Measurements from ENCODE around the gene CERK. TPM values are rescaled to one million over a fixed set of nuclear protein-coding genes. Genes with fewer than 3 reads are reported as not detected.

The CERK gene
- total and polyA plus RNA-seq, 10 donors, result 13.7 to 47.1 (median 34.8) TPM

DNA sequence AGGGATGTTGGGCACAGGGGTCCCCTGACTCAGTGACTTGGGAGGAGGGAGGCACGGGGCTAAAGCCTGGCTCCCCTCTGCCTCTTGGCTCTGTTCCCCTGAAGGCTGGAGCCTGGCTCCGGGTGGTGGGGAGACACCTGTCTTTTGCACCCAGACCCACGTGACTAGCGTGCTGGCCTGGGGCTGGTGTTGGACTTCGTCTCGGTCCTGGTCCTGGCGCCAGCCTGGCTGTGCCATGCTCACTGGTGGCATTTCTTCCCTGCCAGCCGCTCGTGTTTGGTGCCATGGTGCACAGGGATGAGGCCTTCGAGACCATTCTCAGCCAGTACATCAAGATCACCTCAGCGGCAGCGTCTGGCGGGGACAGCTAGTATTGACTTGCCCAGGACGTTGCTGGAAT is 61.2 kb downstream of the CERK start:
- DNase-seq, result no peak

DNA sequence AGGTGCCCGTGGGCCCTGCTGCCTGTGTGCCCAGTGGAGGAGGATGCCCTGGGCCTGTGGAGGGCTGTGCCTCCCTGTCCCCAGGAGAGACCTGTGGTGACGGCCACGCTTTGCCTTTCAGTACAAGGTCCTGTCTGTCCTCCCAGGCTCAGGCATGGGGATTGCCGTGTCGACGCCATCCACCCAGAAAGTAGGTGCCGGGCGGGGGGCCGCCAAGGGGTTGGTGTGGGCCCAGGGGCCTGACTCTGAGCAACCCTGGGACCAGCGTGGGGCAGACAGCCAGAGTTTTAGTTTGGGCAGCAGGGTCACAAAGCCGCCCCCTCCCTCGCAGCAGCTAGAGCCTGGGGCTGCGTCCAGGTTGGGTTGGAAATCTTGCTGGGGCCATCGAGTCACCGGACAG is 61.6 kb downstream of the CERK start:
- intact Hi-C loops (cut with DNase I; ENCODE audit: low total_unique reads), result no loop called here
- DNase-seq, result no peak
- Histone ChIP-seq H3K9me3 (no peaks in the 10 kb centered on the region), H3K27me3 (replicated peaks in 1 of 7) (no peaks in the 10 kb centered on the region), H3K27ac (no peak overlapping the region), H3K36me3 (peaks cover 0 to 80% (median 21%) of the 10 kb centered on the region in 6 donors), H3K4me1 (peaks cover 10 to 50% (median 21%) of the 10 kb centered on the region in 6 donors), H3K4me3 (no peak overlapping the region)
- TF ChIP-seq POLR2AphosphoS5 (IDR thresholded peaks at IDR 0.05) (peak in 1 of 3 donors; percentile 2), POLR2A (IDR thresholded peaks at IDR 0.05) (no peak)
- TF ChIP-seq, protein P1, sequence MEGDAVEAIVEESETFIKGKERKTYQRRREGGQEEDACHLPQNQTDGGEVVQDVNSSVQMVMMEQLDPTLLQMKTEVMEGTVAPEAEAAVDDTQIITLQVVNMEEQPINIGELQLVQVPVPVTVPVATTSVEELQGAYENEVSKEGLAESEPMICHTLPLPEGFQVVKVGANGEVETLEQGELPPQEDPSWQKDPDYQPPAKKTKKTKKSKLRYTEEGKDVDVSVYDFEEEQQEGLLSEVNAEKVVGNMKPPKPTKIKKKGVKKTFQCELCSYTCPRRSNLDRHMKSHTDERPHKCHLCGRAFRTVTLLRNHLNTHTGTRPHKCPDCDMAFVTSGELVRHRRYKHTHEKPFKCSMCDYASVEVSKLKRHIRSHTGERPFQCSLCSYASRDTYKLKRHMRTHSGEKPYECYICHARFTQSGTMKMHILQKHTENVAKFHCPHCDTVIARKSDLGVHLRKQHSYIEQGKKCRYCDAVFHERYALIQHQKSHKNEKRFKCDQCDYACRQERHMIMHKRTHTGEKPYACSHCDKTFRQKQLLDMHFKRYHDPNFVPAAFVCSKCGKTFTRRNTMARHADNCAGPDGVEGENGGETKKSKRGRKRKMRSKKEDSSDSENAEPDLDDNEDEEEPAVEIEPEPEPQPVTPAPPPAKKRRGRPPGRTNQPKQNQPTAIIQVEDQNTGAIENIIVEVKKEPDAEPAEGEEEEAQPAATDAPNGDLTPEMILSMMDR (IDR thresholded peaks at IDR 0.05 in 8 of 11, conservative IDR thresholded peaks at IDR 0.05 in 3 of 11), result no peak
- WGBS, 5 donors, result 91 to 94% (median 93%) methylated on average over 11 to 15 of the region's 15 CpGs

More for the DNA sequence above, 61.2 kb downstream of the CERK start:
- Histone ChIP-seq H3K4me1 (peaks cover 10 to 48% (median 21%) of the 10 kb centered on the region in 6 donors), H3K27ac (no peak overlapping the region), H3K27me3 (replicated peaks in 1 of 7) (no peaks in the 10 kb centered on the region), H3K36me3 (peaks cover 0 to 76% (median 21%) of the 10 kb centered on the region in 6 donors), H3K9me3 (no peaks in the 10 kb centered on the region), H3K4me3 (no peak overlapping the region)
- TF ChIP-seq POLR2AphosphoS5 (IDR thresholded peaks at IDR 0.05) (no peak), POLR2A (IDR thresholded peaks at IDR 0.05) (no peak)
- TF ChIP-seq, protein P1 (IDR thresholded peaks at IDR 0.05 in 8 of 11, conservative IDR thresholded peaks at IDR 0.05 in 3 of 11), result no peak
- intact Hi-C loops (cut with DNase I; ENCODE audit: low total_unique reads), result no loop called here
- WGBS, 5 donors, result 86 to 97% (median 95%) methylated on average over 14 of the region's 14 CpGs

DNA sequence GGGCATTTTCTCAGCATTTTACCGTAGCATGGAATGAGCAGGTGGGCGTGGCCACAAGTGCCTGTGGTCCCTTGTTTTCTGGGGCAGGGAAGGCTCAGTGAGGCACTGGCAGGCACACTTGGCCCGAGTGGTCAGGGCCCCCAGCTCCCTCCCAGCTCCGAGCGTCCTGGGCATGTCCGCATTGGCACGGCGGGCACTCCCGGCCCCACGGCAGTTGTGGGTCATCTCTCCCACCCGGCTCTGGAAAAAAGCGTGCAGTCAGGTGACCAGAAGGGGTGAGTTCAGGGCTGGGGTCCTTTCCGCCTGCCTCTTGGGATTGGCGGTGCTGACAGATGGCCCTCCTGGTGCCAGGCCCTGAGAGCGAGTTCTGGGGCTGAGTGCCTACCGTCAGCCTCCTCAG is 62.1 kb downstream of the CERK start:
- peaks cover 10 to 50% (median 21%) of the 10 kb centered on the region in 6 donors for H3K4me1 ChIP-seq
- intact Hi-C loops (cut with DNase I; ENCODE audit: low total_unique reads), result no loop called here
- no peaks in the 10 kb centered on the region for H3K9me3 ChIP-seq
- WGBS, 5 donors, result 86 to 98% (median 95%) methylated on average over 10 to 16 of the region's 16 CpGs
- no peaks in the 10 kb centered on the region for H3K27me3 ChIP-seq (replicated peaks in 1 of 7)
- TF ChIP-seq POLR2AphosphoS5 (IDR thresholded peaks at IDR 0.05), result peak in 1 of 3 donors; percentile 12
- no peak for TF ChIP-seq POLR2A (IDR thresholded peaks at IDR 0.05)
- peaks cover 0 to 85% (median 21%) of the 10 kb centered on the region in 6 donors for H3K36me3 ChIP-seq
- no peak overlapping the region for H3K27ac ChIP-seq
- DNase-seq, result no peak
- H3K4me3 ChIP-seq, result no peak overlapping the region

DNA sequence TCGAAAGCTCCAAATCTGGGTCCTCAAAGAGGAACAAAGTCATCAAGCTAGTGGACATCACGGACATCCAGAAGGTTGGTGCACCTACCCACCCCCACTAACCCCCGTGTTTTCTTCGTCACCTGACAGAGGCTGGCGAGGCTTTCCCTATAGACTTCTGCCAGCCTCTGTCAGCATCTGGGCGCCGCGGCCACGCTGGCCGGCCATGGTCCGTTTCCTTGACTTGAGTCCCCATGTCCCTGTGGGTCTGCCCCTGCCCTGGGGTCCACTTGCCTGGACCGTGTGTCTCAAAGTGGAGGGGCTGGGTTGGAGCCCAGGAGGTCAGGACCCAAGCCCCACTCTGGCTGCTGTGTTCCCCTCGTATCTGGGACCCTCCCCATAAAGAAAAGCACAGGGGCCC is 62.6 kb downstream of the CERK start:
- H3K36me3 ChIP-seq, result peaks cover 0 to 90% (median 21%) of the 10 kb centered on the region in 6 donors
- no peak for TF ChIP-seq POLR2AphosphoS5 (IDR thresholded peaks at IDR 0.05)
- TF ChIP-seq, protein P1 (IDR thresholded peaks at IDR 0.05 in 8 of 11, conservative IDR thresholded peaks at IDR 0.05 in 3 of 11), result no peak
- TF ChIP-seq POLR2A (IDR thresholded peaks at IDR 0.05), result no peak
- intact Hi-C loops (cut with DNase I; ENCODE audit: low total_unique reads), result no loop called here
- no peak overlapping the region for H3K4me3 ChIP-seq
- no peaks in the 10 kb centered on the region for H3K27me3 ChIP-seq (replicated peaks in 1 of 7)
- no peaks in the 10 kb centered on the region for H3K9me3 ChIP-seq
- 91 to 93% (median 91%) methylated on average over 13 of the region's 13 CpGs for WGBS, 5 donors
- peaks cover 10 to 50% (median 21%) of the 10 kb centered on the region in 6 donors for H3K4me1 ChIP-seq
- no peak overlapping the region for H3K27ac ChIP-seq
- no peak for DNase-seq

Data from spleen (tissue), 11 donors.